Measurements from ENCODE around the gene TUBA4B.
"Not testable (repeated sequence)": the region's sequence is repeated elsewhere in the genome, so short reads cannot be mapped to it uniquely, and the experiment has no call there.

- TF ChIP-seq REST (IDR thresholded peaks at IDR 0.05; ENCODE audit: insufficient read depth in 1 of 2, low read depth in 2 of 2, low read length in 1 of 2); CTCF (IDR thresholded peaks at IDR 0.05); TCF7L2 (IDR thresholded peaks at IDR 0.05; ENCODE audit: low read depth, low read length); POLR2AphosphoS5 (IDR thresholded peaks at IDR 0.05; ENCODE audit: low read depth, low read length); SIN3A (IDR thresholded peaks at IDR 0.05; ENCODE audit: borderline replicate concordance, insufficient read depth, low read depth, low read length): not testable (repeated sequence)
Measured at GRCh38 chr2:219258942-219259341, 5.9 kb downstream of the TUBA4B start.

Data from Panc1 (cell line).